Activated CD4-positive, alpha-beta T cell treated with anti-CD3 and anti-CD28 coated beads for 36 hours (primary cell): ENCODE measurements around the gene CDH4. TPM values are rescaled to one million over a fixed set of nuclear protein-coding genes. Genes with fewer than 3 reads are reported as not detected.

Experiments
- ATAC-seq: fragments of 200-7000 bp; cut with Tn5 transposase; one replicate; pipeline ENCODE4 v1.10.0; 2021; ENCODE audit warnings: mild to moderate bottlenecking, moderate library complexity
- CTCF ChIA-PET: fragments of 350-600 bp; sonication (Branson Sonifier 250); formaldehyde crosslinking; loops from one replicate; lab custom pipeline; 2021; ENCODE audit warnings: antibody characterized with exemption; lab: Charles Lee
- POLR2A ChIA-PET: fragments of 350-600 bp; sonication (Branson Sonifier 250); formaldehyde crosslinking; loops from one replicate; lab custom pipeline; 2021; ENCODE audit warnings: antibody characterized with exemption, inconsistent platforms; lab: Charles Lee
- DNase-seq: peaks from one replicate; pipeline ENCODE4 v3.0.0-alpha.2; 2020
- H3K27ac Mint-ChIP-seq: one replicate; pipeline ENCODE4 v1.8.0; 2021; ENCODE audit warnings: mixed read lengths
- H3K27me3 Mint-ChIP-seq: one replicate; pipeline ENCODE4 v1.8.0; 2021; ENCODE audit warnings: mixed read lengths
- H3K36me3 Mint-ChIP-seq: one replicate; pipeline ENCODE4 v1.8.0; 2021; ENCODE audit warnings: low read depth, mixed read lengths
- H3K4me1 Mint-ChIP-seq: one replicate; pipeline ENCODE4 v1.8.0; 2021; ENCODE audit warnings: mixed read lengths
- H3K4me3 Mint-ChIP-seq: one replicate; pipeline ENCODE4 v1.8.0; 2021; ENCODE audit warnings: mild to moderate bottlenecking, moderate library complexity, mixed read lengths
- H3K9me3 Mint-ChIP-seq: one replicate; pipeline ENCODE4 v1.8.0; 2021; ENCODE audit warnings: low read depth, mixed read lengths
- intact Hi-C, 2 experiments: fragments of 100-400 bp; cut with DNase I in 1 of 2; cut with micrococcal nuclease in 1 of 2; formaldehyde crosslinking; loops; one replicate each; pipeline versions ENCODE4 v1.14.2 to v1.15.1; 2022 to 2024; cut with DNase I, micrococcal nuclease
- total RNA-seq, 2 experiments: library from RNA; stranded (reverse); gene quantifications; one replicate each; pipeline ENCODE4 v1.2.3, GENCODE V29; 2021

The CDH4 gene
- total RNA-seq: not detected

DNA sequence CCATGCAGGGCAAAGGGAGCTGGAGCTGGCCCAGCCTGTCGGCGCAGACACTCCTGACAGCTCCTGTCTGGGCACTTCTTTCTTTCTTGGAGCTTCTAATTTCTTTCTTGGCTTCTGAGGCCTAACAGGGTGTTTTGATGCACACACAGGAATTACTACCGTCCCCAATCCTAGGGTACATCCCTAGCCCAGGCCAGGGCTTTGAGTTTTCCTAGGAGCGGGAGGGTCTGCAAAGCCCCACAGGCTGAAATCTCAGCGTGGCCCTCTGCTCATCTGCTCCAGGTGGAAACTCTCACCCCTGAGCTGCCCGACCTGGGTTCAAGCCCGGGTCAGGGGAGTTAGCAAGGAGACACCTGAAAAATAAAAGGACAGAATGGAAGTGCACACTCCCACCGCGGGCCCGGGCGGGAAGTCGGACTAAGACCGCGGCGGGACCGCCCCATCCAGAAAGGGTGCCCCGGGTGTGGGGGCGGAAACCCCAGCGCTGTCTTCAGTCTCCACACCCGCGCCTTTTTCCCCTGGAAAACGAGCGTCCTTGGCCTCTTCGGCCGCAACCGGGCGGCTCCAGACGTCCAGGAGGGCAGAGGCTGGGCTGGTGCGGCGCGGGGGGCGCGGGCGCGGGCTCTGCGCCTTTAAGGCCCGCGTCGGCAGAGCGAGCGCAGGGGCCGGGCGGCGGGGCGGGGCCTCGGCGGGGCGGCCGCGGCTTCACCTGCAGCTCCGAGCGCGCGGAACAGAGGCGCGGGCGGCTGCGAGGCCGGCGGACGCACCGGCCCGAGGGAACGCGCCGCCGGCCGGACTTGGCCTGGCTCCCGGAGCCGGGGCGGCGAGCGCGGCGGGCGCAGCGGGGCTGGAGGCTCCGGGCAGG is at the start of gene CDH4:
TSS of gene CDH4 (plus strand) at position 733 of the 865 bp plus-strand sequence.
- POLR2A ChIA-PET: no interaction called here
- intact Hi-C loops: no loop called here
- H3K27ac Mint-ChIP-seq: no peak within 1 kb of the TSS
- no peaks in the 10 kb centered on the region for H3K4me1 Mint-ChIP-seq
- ATAC-seq (no peak), DNase-seq (no peak)
- H3K36me3 Mint-ChIP-seq: no peaks in the 10 kb centered on the region
- H3K9me3 Mint-ChIP-seq: no peaks in the 10 kb centered on the region
- no peak within 1 kb of the TSS for H3K4me3 Mint-ChIP-seq
- H3K27me3 Mint-ChIP-seq: peaks cover 44% of the 10 kb centered on the region
- CTCF ChIA-PET: no interaction called here

- Mint-ChIP-seq H3K4me1 (no peaks in the 10 kb centered on the region), H3K36me3 (no peaks in the 10 kb centered on the region), H3K27me3 (peaks cover 9% of the 10 kb centered on the region), H3K4me3 (no peak overlapping the region), H3K9me3 (peaks cover 1% of the 10 kb centered on the region), H3K27ac (no peak overlapping the region)
- DNase-seq (no peak), ATAC-seq (no peak)
- intact Hi-C loops: no loop called here
- ChIA-PET POLR2A (no interaction called here), CTCF (no interaction called here)
Observed at GRCh38 chr20:61203320-61203719, 48.7 kb upstream of the CDH4 start.

DNA sequence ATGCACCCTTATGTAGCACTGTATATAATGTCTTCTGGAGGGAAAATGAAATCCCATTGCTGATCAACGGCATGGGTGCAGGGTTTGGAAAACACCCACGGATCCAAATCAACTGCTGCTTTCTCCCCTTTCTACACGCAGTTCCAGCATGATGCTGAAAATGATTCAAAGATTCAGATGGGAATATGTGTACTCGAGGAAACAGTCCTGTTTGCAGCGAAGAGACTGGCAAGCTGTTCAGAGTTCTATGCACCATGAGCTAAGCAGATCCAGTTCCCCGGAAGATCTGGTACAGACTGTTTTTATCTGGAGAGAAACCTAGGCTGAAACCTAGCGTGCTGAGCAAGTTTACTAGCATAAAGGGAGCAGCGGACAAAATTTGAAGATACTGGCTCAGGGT is 47.9 kb upstream of the CDH4 start:
- intact Hi-C loops: no loop called here
- DNase-seq: no peak
- peaks cover 1% of the 10 kb centered on the region for H3K9me3 Mint-ChIP-seq

GRCh38 chr20:61205769-61206168 is 46.3 kb upstream of the CDH4 start:
- Mint-ChIP-seq H3K4me3 (no peak overlapping the region), H3K36me3 (no peaks in the 10 kb centered on the region), H3K9me3 (peaks cover under 1% of the 10 kb centered on the region), H3K27ac (no peak overlapping the region), H3K4me1 (no peaks in the 10 kb centered on the region), H3K27me3 (peaks cover 5% of the 10 kb centered on the region)
- DNase-seq: no peak
- intact Hi-C loops: no loop called here
- POLR2A ChIA-PET: no interaction called here
- CTCF ChIA-PET: no interaction called here
- ATAC-seq: no peak

More for the DNA sequence above, 47.9 kb upstream of the CDH4 start:
- no peak overlapping the region for H3K4me3 Mint-ChIP-seq
- H3K4me1 Mint-ChIP-seq: no peaks in the 10 kb centered on the region
- CTCF ChIA-PET: no interaction called here
- ATAC-seq: no peak
- POLR2A ChIA-PET: no interaction called here
- no peaks in the 10 kb centered on the region for H3K36me3 Mint-ChIP-seq
- no peak overlapping the region for H3K27ac Mint-ChIP-seq
- peaks cover 5% of the 10 kb centered on the region for H3K27me3 Mint-ChIP-seq

DNA sequence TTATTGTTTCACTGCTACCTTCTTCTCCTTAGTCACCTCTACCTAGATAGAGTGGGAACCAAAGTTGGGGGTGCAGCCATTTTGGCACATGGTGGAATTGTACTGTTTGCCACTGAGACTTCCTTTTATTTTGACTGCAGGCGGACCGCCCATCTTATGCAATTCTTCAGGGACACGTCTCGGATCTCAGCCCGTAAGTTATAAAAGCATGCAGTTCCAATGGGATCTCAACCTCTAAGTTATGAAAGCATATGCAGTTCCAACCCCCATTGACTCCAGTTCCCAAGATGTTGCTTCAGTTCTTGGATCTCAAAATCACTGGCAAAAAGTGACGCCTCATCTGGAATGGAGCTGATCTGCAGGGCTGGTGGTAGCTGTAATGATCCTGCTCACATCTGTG is 41.2 kb upstream of the CDH4 start:
- CTCF ChIA-PET: no interaction called here

GRCh38 chr20:61217848-61218247 is 34.2 kb upstream of the CDH4 start:
- ChIA-PET CTCF (interaction anchor here (1.0 kb wide), 1 partner anchor 11 kb away, joined by 3 read pairs; no protein-coding TSS in a partner anchor), POLR2A (no interaction called here)
- intact Hi-C loops: no loop called here
- Mint-ChIP-seq H3K36me3 (no peaks in the 10 kb centered on the region), H3K4me1 (no peaks in the 10 kb centered on the region), H3K4me3 (no peak overlapping the region), H3K27me3 (peaks cover 13% of the 10 kb centered on the region), H3K27ac (no peak overlapping the region), H3K9me3 (peaks cover 8% of the 10 kb centered on the region)
- ATAC-seq (no peak), DNase-seq (no peak)

More for the DNA sequence above, 41.2 kb upstream of the CDH4 start:
- Mint-ChIP-seq H3K4me3 (no peak overlapping the region), H3K9me3 (no peaks in the 10 kb centered on the region), H3K27me3 (peaks cover 3% of the 10 kb centered on the region), H3K27ac (no peak overlapping the region), H3K4me1 (no peaks in the 10 kb centered on the region), H3K36me3 (no peaks in the 10 kb centered on the region)
- intact Hi-C loops: no loop called here
- ATAC-seq (no peak), DNase-seq (no peak)
- POLR2A ChIA-PET: no interaction called here

DNA sequence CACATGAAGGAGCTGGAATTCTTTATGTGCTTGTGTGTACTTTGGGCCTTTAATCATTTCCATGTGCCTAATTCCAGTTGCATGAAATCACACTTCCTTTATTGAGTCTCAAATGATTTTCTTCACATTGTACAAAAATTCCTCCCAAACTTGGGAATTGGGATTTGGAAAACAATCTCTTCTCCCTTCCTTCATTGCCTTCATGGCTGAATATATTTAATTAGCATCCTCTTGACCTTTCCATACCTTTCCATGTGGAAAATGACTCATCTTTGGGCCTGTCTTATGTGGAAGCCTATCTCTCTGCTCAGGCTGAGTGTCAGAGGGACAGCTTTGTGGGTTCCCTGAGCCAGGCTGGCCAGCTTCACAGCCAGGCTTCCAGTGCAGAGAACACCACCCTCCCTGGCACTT is 33.0 kb upstream of the CDH4 start:
- POLR2A ChIA-PET: no interaction called here
- H3K27me3 Mint-ChIP-seq: peaks cover 10% of the 10 kb centered on the region
- H3K27ac Mint-ChIP-seq: no peak overlapping the region
- no peaks in the 10 kb centered on the region for H3K4me1 Mint-ChIP-seq
- H3K36me3 Mint-ChIP-seq: no peaks in the 10 kb centered on the region
- H3K9me3 Mint-ChIP-seq: peaks cover 8% of the 10 kb centered on the region
- CTCF ChIA-PET: no interaction called here
- DNase-seq: no peak
- intact Hi-C loops: no loop called here
- no peak for ATAC-seq
- no peak overlapping the region for H3K4me3 Mint-ChIP-seq

- no peaks in the 10 kb centered on the region for H3K4me1 Mint-ChIP-seq
- intact Hi-C loops: no loop called here
- peaks cover 8% of the 10 kb centered on the region for H3K9me3 Mint-ChIP-seq
- DNase-seq: no peak
- no peak overlapping the region for H3K4me3 Mint-ChIP-seq
- H3K27ac Mint-ChIP-seq: no peak overlapping the region
- ChIA-PET POLR2A (no interaction called here), CTCF (no interaction called here)
- ATAC-seq: no peak
- no peaks in the 10 kb centered on the region for H3K36me3 Mint-ChIP-seq
- H3K27me3 Mint-ChIP-seq: peaks cover 10% of the 10 kb centered on the region
Observed at GRCh38 chr20:61220131-61220530, 31.9 kb upstream of the CDH4 start.

DNA sequence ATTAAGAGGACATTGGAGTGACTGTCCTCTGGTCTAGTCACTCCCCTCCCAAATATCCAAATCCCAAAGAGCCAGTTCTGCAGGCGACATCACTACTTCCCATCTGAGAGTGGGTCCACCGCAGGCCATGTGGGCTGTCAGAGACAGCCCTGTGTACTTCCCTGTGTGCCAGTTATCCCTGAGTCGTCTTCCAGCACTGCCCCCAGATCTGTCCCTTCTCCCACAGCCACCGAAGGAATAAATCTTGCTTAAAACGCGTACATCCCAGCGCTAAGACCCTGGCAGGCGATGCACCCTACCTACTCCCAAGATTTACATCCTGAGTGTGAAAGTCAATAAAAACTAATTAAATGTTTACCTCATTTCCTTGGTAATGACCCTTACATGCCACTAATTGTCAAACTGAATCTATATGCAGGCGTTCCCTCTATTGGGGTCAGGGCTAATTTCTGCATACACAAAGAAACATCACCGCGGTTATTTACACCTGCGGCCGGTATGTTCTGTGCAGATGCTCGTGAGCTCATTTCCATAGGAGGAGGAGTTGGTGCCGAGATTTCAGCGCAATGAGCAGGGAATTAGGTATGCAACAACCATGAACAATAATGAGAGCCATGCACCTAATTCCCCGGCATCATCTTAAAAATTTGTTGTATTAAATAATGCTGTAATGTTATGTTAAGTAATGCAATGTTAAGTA is 31.3 kb upstream of the CDH4 start:
- ChIA-PET POLR2A (no interaction called here), CTCF (no interaction called here)
- no peak for DNase-seq
- Mint-ChIP-seq H3K4me3 (no peak overlapping the region), H3K36me3 (no peaks in the 10 kb centered on the region), H3K27ac (no peak overlapping the region), H3K27me3 (peaks cover 10% of the 10 kb centered on the region), H3K4me1 (no peaks in the 10 kb centered on the region), H3K9me3 (peaks cover 8% of the 10 kb centered on the region)
- intact Hi-C loops: no loop called here
- ATAC-seq: no peak

DNA sequence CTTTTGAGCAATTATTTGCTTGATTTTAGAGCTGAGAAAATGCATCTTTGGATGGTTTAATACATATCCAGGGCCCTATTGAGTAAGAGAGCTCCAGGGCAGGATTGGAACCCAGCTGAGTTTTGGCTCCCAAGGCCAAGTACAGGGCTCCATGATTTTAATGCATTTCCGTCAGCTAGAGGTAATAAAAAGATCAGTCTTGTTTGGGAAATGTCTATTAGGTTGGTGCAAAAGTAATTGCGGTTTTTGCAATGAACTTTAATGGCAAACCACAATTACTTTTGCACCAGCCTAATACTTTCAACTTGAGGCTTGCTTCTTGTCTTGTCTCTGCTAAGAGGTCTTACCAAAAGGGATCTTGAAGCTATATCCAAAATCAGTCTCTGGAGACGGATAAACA is 29.4 kb upstream of the CDH4 start:
- intact Hi-C loops: no loop called here
- H3K27ac Mint-ChIP-seq: no peak overlapping the region
- no peaks in the 10 kb centered on the region for H3K36me3 Mint-ChIP-seq
- POLR2A ChIA-PET: no interaction called here
- H3K27me3 Mint-ChIP-seq: peaks cover 4% of the 10 kb centered on the region
- H3K4me3 Mint-ChIP-seq: no peak overlapping the region
- peaks cover 6% of the 10 kb centered on the region for H3K9me3 Mint-ChIP-seq
- H3K4me1 Mint-ChIP-seq: no peaks in the 10 kb centered on the region
- CTCF ChIA-PET: interaction anchor here (0.6 kb wide), 2 partner anchors 21 to 164 kb away, joined by 3 read pairs; no protein-coding TSS in a partner anchor
- ATAC-seq (no peak), DNase-seq (no peak)

DNA sequence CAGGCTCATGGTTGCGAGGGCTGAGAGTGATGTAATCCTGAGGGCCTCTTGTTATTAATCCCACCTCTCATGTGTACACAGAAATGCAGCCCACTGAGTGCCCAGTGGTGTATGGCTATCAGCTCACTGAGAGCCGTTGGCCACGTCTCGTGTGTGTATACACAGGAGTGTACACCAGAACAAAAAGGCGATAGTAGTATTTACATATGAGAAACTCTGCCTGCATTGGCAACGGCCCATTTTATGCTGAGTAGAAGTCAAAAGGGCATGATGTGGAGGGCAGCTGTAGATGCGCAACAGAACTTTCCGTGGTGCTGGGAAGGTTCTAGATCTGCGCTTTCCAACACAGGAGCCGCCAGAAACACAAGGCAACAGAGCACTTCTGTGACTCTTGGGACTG is 28.9 kb upstream of the CDH4 start:
- intact Hi-C loops: no loop called here
- ATAC-seq (no peak), DNase-seq (no peak)
- Mint-ChIP-seq H3K27me3 (peaks cover 5% of the 10 kb centered on the region), H3K4me1 (no peaks in the 10 kb centered on the region), H3K27ac (no peak overlapping the region), H3K9me3 (peaks cover 3% of the 10 kb centered on the region), H3K4me3 (no peak overlapping the region), H3K36me3 (no peaks in the 10 kb centered on the region)
- ChIA-PET POLR2A (no interaction called here), CTCF (interaction anchor here (0.6 kb wide), 1 partner anchor 164 kb away, joined by 3 read pairs; no protein-coding TSS in a partner anchor)
